Erythroblast (primary cell): ENCODE data around the gene DIP2C.

Experiments used
- GATA1 ChIP-seq: IDR thresholded peaks from 2 replicates; pipeline ENCODE4 v1.6.1; 2011; ENCODE audit warnings: low read depth, mild to moderate bottlenecking, control low read depth, low read length, moderate library complexity
- POLR2A ChIP-seq: IDR thresholded peaks from 2 replicates; pipeline ENCODE4 v1.6.1; 2011; ENCODE audit warnings: mild to moderate bottlenecking, low read length

GRCh38 chr10:664301-664700 lies 25.2 kb downstream of the DIP2C start:
- TF ChIP-seq POLR2A (no peak), GATA1 (no peak)
